ENCODE measurements around the gene PRG2. TPM values are rescaled to one million over a fixed set of nuclear protein-coding genes. Genes with fewer than 3 reads are reported as not detected.
A peak's percentile ranks its signal among the peaks of the same experiment; 100 is the strongest.

PRG2 gene
- total and polyA plus RNA-seq, 9 of the 15 experiments (the other 6 are each of a cell fraction or from before 2014, with no cell fraction given), result 1.8 to 78.0 (median 26.6) TPM

- CTCF ChIA-PET (ENCODE audit: low intra/inter-chr PET ratio), result no interaction called here
- Histone ChIP-seq H2AFZ (ENCODE audit: low read depth, low read length) (no peak overlapping the region), H3K36me3 (ENCODE audit: control insufficient read depth, insufficient read depth, low read length) (no peaks in the 10 kb centered on the region), H3K9me1 (ENCODE audit: control insufficient read depth, insufficient read depth, low read length) (no peaks in the 10 kb centered on the region), H3K9ac (ENCODE audit: insufficient read depth in 1 of 2, low read depth in 2 of 2, low read length in 2 of 2) (no peak overlapping the region), H3K27me3 (ENCODE audit: control insufficient read depth in 2 of 2, insufficient read depth in 2 of 2, low read length in 2 of 2) (no peaks in the 10 kb centered on the region), H3K9me3 (replicated peaks; ENCODE audit: control insufficient read depth, insufficient read depth, low read depth, low read length) (no peaks in the 10 kb centered on the region), H3K27ac (ENCODE audit: extremely low read depth, low read depth, low read length) (no peak overlapping the region), H3K4me3 (no peak overlapping the region), H3K4me2 (ENCODE audit: insufficient read depth, low read length) (peak overlapping the region; percentile 12), H3K4me1 (replicated peaks in 1 of 2; ENCODE audit: control insufficient read depth in 2 of 2, insufficient read depth in 2 of 2, low read length in 2 of 2) (peaks cover 13 to 20% of the 10 kb centered on the region in 2 experiments), H4K20me1 (replicated peaks; ENCODE audit: control insufficient read depth, insufficient read depth, low read length) (no peaks in the 10 kb centered on the region), H3K79me2 (ENCODE audit: control insufficient read depth, insufficient read depth, low read length) (no peaks in the 10 kb centered on the region)
- in situ Hi-C loops (cut with MboI) (no loop called here), intact Hi-C loops (cut with micrococcal nuclease) (no loop called here)
- 28% methylated on average over 7 of the region's 7 CpGs for WGBS (ENCODE audit: insufficient coverage, low coverage, missing lambda C conversion rate)
- FAIRE-seq (no peak), ATAC-seq (no peak), DNase-seq (ENCODE audit: extremely low read depth in 1 of 4, low spot score in 3 of 4) (no peak)
- POLR2A ChIA-PET, result interaction anchor here (1.1 to 2.1 kb wide), 2 partner anchors 10 kb away, joined by 5 read pairs; no protein-coding TSS in a partner anchor
- no TSS peak for BruUV-seq (replicated peaks)
- no peak for TF ChIP-seq ZNF24 (IDR thresholded peaks at IDR 0.05)
- TF ChIP-seq, protein P1, sequence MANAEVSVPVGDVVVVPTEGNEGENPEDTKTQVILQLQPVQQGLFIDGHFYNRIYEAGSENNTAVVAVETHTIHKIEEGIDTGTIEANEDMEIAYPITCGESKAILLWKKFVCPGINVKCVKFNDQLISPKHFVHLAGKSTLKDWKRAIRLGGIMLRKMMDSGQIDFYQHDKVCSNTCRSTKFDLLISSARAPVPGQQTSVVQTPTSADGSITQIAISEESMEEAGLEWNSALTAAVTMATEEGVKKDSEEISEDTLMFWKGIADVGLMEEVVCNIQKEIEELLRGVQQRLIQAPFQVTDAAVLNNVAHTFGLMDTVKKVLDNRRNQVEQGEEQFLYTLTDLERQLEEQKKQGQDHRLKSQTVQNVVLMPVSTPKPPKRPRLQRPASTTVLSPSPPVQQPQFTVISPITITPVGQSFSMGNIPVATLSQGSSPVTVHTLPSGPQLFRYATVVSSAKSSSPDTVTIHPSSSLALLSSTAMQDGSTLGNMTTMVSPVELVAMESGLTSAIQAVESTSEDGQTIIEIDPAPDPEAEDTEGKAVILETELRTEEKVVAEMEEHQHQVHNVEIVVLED (CRISPR knock-in tag; IDR thresholded peaks at IDR 0.05), result no peak
- peak; percentile 27 for TF ChIP-seq NFYB (IDR thresholded peaks at IDR 0.05; ENCODE audit: extremely low read depth, insufficient read length)
- no peak for TF ChIP-seq TEAD4 (IDR thresholded peaks at IDR 0.05; ENCODE audit: low read length)
- TF ChIP-seq TEAD4 (CRISPR knock-in tag; IDR thresholded peaks at IDR 0.05; ENCODE audit: borderline replicate concordance), result no peak
- TF ChIP-seq BMI1 (IDR thresholded peaks at IDR 0.05; ENCODE audit: low read length), result no peak
- no peak for TF ChIP-seq CEBPG (CRISPR knock-in tag; IDR thresholded peaks at IDR 0.05)
- no peak for TF ChIP-seq CEBPG (tag; conservative IDR thresholded peaks at IDR 0.05 in 1 of 2, IDR thresholded peaks at IDR 0.05 in 1 of 2)
- TF ChIP-seq, protein P2, sequence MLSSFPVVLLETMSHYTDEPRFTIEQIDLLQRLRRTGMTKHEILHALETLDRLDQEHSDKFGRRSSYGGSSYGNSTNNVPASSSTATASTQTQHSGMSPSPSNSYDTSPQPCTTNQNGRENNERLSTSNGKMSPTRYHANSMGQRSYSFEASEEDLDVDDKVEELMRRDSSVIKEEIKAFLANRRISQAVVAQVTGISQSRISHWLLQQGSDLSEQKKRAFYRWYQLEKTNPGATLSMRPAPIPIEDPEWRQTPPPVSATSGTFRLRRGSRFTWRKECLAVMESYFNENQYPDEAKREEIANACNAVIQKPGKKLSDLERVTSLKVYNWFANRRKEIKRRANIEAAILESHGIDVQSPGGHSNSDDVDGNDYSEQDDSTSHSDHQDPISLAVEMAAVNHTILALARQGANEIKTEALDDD (IDR thresholded peaks at IDR 0.05), result peak; percentile 83
- no peak for TF ChIP-seq ESRRA (IDR thresholded peaks at IDR 0.05; ENCODE audit: borderline replicate concordance, low read depth)
- TF ChIP-seq ZNF12 (CRISPR knock-in tag; IDR thresholded peaks at IDR 0.05), result peak; percentile 100
- no peak for TF ChIP-seq KHSRP (IDR thresholded peaks at IDR 0.05)
- no peak for TF ChIP-seq TCF3 (CRISPR knock-in tag; IDR thresholded peaks at IDR 0.05)
- TF ChIP-seq MAFK (IDR thresholded peaks at IDR 0.05; ENCODE audit: low read length), result no peak
- no peak for TF ChIP-seq ETV6 (IDR thresholded peaks at IDR 0.05; ENCODE audit: borderline replicate concordance in 1 of 2, low read depth in 2 of 2, low read length in 1 of 2)
- TF ChIP-seq ETV6 (CRISPR knock-in tag; IDR thresholded peaks at IDR 0.05; ENCODE audit: borderline replicate concordance), result no peak
Observed at GRCh38 chr11:57363131-57364080, 27.0 kb downstream of the PRG2 start.

Data from K562 (cell line).